H1 (cell line): ENCODE data around the gene PLCB1. TPM values are rescaled to one million over a fixed set of nuclear protein-coding genes. Genes with fewer than 3 reads are reported as not detected.

Source experiments
- CTCF ChIA-PET: fragments of 300-600 bp; sonication (Branson Sonifier 250); formaldehyde crosslinking; loops from one replicate; lab custom pipeline; 2021; ENCODE audit not compliant: partially characterized antibody; lab: Charles Lee
- POLR2A ChIA-PET: fragments of 300-600 bp; sonication (Branson Sonifier 250); formaldehyde crosslinking; loops from one replicate; lab custom pipeline; 2021; ENCODE audit warnings: inconsistent platforms; ENCODE audit not compliant: partially characterized antibody; lab: Charles Lee
- DNase-seq, 2 experiments: peaks; one replicate each; pipeline versions ENCODE4 v3.0.0 to v3.0.0-alpha.2; 2010 to 2022; ENCODE audit warnings: low spot score in 2 of 2, low read depth in 1 of 2, mixed read lengths in 1 of 2
- FAIRE-seq: peaks from 2 replicates; lab custom pipeline; 2011; peaks lifted over from hg19 to GRCh38; lab: Jason Lieb, UNC
- H2AFZ ChIP-seq: 2 replicates; pipeline ENCODE4 v1.8.1; 2012; ENCODE audit warnings: low read length, inconsistent platforms
- H2AK5ac ChIP-seq: 2 replicates; pipeline ENCODE4 v1.6.1; 2013; ENCODE audit warnings: low read depth, low read length
- H2BK120ac ChIP-seq: replicated peaks from 2 replicates; pipeline ENCODE3; 2013; ENCODE audit warnings: low read depth, low read length, inconsistent platforms
- H2BK12ac ChIP-seq: 2 replicates; pipeline ENCODE4 v1.6.1; 2013; ENCODE audit warnings: low read depth, low read length
- H2BK15ac ChIP-seq: 2 replicates; pipeline ENCODE4 v1.6.1; 2013; ENCODE audit warnings: low read length
- H2BK20ac ChIP-seq: 2 replicates; pipeline ENCODE4 v1.6.1; 2013; ENCODE audit warnings: low read length
- H2BK5ac ChIP-seq: 2 replicates; pipeline ENCODE4 v1.6.1; 2013; ENCODE audit warnings: low read depth, low read length
- H3K14ac ChIP-seq: 2 replicates; pipeline ENCODE4 v1.6.1; 2013; ENCODE audit warnings: inconsistent platforms; ENCODE audit not compliant: insufficient read length
- H3K18ac ChIP-seq: 2 replicates; pipeline ENCODE4 v1.6.1; 2013; ENCODE audit warnings: low read length; ENCODE audit errors: extremely low read depth
- H3K23ac ChIP-seq: 2 replicates; pipeline ENCODE4 v1.6.1; 2013; ENCODE audit warnings: inconsistent platforms; ENCODE audit not compliant: insufficient read length
- H3K23me2 ChIP-seq: 2 replicates; pipeline ENCODE4 v1.6.1; 2013; ENCODE audit warnings: low read depth, low read length
- H3K27ac ChIP-seq: 2 replicates; pipeline ENCODE4 v1.6.1; 2011; ENCODE audit warnings: low read depth, low read length, inconsistent platforms
- H3K27me3 ChIP-seq, 4 experiments: replicated peaks in 1 of 4; 1 replicate in 1 of 4; 2 replicates in 3 of 4; pipeline versions ENCODE4 v1.6.1 to v1.8.1; 2011 to 2013; ENCODE audit warnings: low read length in 3 of 4, mild to moderate bottlenecking in 3 of 4, inconsistent platforms in 2 of 4, mixed read lengths in 2 of 4, moderate library complexity in 1 of 4; ENCODE audit not compliant: control insufficient read depth in 3 of 4, insufficient read depth in 3 of 4; ENCODE audit errors: extremely low read depth in 1 of 4
- H3K36me3 ChIP-seq, 4 experiments: 2 replicates each; pipeline versions ENCODE4 v1.6.1 to v1.8.1; 2011 to 2013; ENCODE audit warnings: mild to moderate bottlenecking in 4 of 4, low read length in 3 of 4, moderate library complexity in 2 of 4, control low read depth in 1 of 4, inconsistent platforms in 1 of 4; ENCODE audit not compliant: insufficient read depth in 4 of 4, control insufficient read depth in 2 of 4
- H3K4ac ChIP-seq: replicated peaks from 2 replicates; pipeline ENCODE3; 2013; ENCODE audit warnings: low read length, low read depth, mixed read lengths, inconsistent platforms; ENCODE audit not compliant: insufficient read length
- H3K4me1 ChIP-seq, 4 experiments: replicated peaks in 1 of 4; 1 replicate in 1 of 4; 2 replicates in 3 of 4; pipeline versions ENCODE4 v1.6.1 to v1.8.1; 2011 to 2013; ENCODE audit warnings: low read length in 3 of 4, inconsistent platforms in 2 of 4, mixed read lengths in 1 of 4; ENCODE audit not compliant: insufficient read depth in 4 of 4, control insufficient read depth in 3 of 4
- H3K4me2 ChIP-seq, 2 experiments: 2 replicates each; pipeline versions ENCODE4 v1.6.1 to v1.8.1; 2011 to 2013; ENCODE audit warnings: low read depth in 2 of 2, low read length in 2 of 2, control low read depth in 1 of 2, inconsistent platforms in 1 of 2, mild to moderate bottlenecking in 1 of 2; ENCODE audit not compliant: insufficient read depth in 1 of 2
- H3K4me3 ChIP-seq, 4 experiments: fragments of 200-600, 300-600 bp in 1 of 4; sonication (generic), shearing (Covaris generic), sonication (Bioruptor Twin) in 1 of 4; 2 replicates each; pipeline versions ENCODE4 v1.5.1 to v1.8.1; 2011 to 2016; ENCODE audit warnings: low read length in 4 of 4, low read depth in 3 of 4, control low read depth in 2 of 4, inconsistent platforms in 2 of 4, mild to moderate bottlenecking in 2 of 4, mixed read lengths in 1 of 4, moderate library complexity in 1 of 4; ENCODE audit not compliant: insufficient read depth in 2 of 4; ENCODE audit errors: extremely low read depth in 1 of 4
- H3K56ac ChIP-seq: replicated peaks from 2 replicates; pipeline ENCODE3; 2013; ENCODE audit warnings: low read depth, mild to moderate bottlenecking, mixed read lengths, low read length, inconsistent platforms; ENCODE audit not compliant: insufficient read length
- H3K79me1 ChIP-seq: 2 replicates; pipeline ENCODE4 v1.6.1; 2013; ENCODE audit warnings: low read depth, low read length, control low read depth
- H3K79me2 ChIP-seq, 2 experiments: 2 replicates each; pipeline versions ENCODE4 v1.6.1 to v1.8.1; 2012 to 2013; ENCODE audit warnings: low read length in 2 of 2, mild to moderate bottlenecking in 2 of 2, inconsistent platforms in 1 of 2; ENCODE audit not compliant: insufficient read depth in 2 of 2, control insufficient read depth in 1 of 2
- H3K9ac ChIP-seq, 4 experiments: replicated peaks in 1 of 4; 1 replicate in 1 of 4; 2 replicates in 3 of 4; pipeline versions ENCODE4 v1.6.1 to v1.8.1; 2011 to 2013; ENCODE audit warnings: low read depth in 3 of 4, low read length in 3 of 4, control low read depth in 2 of 4, mild to moderate bottlenecking in 2 of 4, moderate library complexity in 2 of 4, inconsistent platforms in 1 of 4; ENCODE audit errors: extremely low read depth in 1 of 4
- H3K9me3 ChIP-seq, 2 experiments: 2 replicates each; pipeline versions ENCODE4 v1.6.1 to v1.8.1; 2012 to 2013; ENCODE audit warnings: mild to moderate bottlenecking in 2 of 2, moderate library complexity in 2 of 2, control low read depth in 1 of 2, inconsistent platforms in 1 of 2, low read depth in 1 of 2, low read length in 1 of 2, mixed read lengths in 1 of 2; ENCODE audit not compliant: insufficient read depth in 2 of 2
- H4K20me1 ChIP-seq, 2 experiments: replicated peaks in 1 of 2; 2 replicates each; pipeline versions ENCODE3 to v1.8.1; 2011 to 2013; ENCODE audit warnings: inconsistent platforms in 2 of 2, low read length in 2 of 2, mild to moderate bottlenecking in 1 of 2; ENCODE audit not compliant: insufficient read depth in 2 of 2, control insufficient read depth in 1 of 2
- H4K5ac ChIP-seq: 2 replicates; pipeline ENCODE4 v1.6.1; 2013; ENCODE audit warnings: low read length, low read depth, mixed read lengths, inconsistent platforms; ENCODE audit not compliant: insufficient read length
- H4K8ac ChIP-seq: 2 replicates; pipeline ENCODE4 v1.8.0; 2013; ENCODE audit warnings: mild to moderate bottlenecking, moderate library complexity, low read length, inconsistent platforms; ENCODE audit not compliant: insufficient read depth; ENCODE audit errors: extremely low read depth
- H4K91ac ChIP-seq: replicated peaks from 2 replicates; pipeline ENCODE3; 2013; ENCODE audit warnings: low read length, mixed read lengths, inconsistent platforms; ENCODE audit not compliant: insufficient read length
- CBX5 ChIP-seq: fragments of 300-800, 300-1000 bp; sonication (generic); IDR thresholded peaks from 2 replicates; pipeline ENCODE4 v1.7.1; 2016; ENCODE audit warnings: antibody characterized with exemption, low read length, low read depth
- CEBPB ChIP-seq: IDR thresholded peaks from 2 replicates; pipeline ENCODE4 v1.6.1; 2012; ENCODE audit warnings: low read depth, low read length
- CREB1 ChIP-seq: IDR thresholded peaks from 2 replicates; pipeline ENCODE4 v1.6.1; 2012; ENCODE audit warnings: inconsistent platforms
- CTCF ChIP-seq, 3 experiments: IDR thresholded peaks; 1 replicate in 2 of 3; 2 replicates in 1 of 3; pipeline versions ENCODE4 v1.5.1 to v1.6.1; 2011; ENCODE audit warnings: low read length in 3 of 3, mild to moderate bottlenecking in 3 of 3, inconsistent platforms in 2 of 3, low read depth in 1 of 3, moderate library complexity in 1 of 3; ENCODE audit not compliant: insufficient read depth in 1 of 3; ENCODE audit errors: control extremely low read depth in 1 of 3
- GABPA ChIP-seq: IDR thresholded peaks from 2 replicates; pipeline ENCODE4 v1.6.1; 2011; ENCODE audit warnings: mild to moderate bottlenecking, low read length, moderate library complexity, borderline replicate concordance; ENCODE audit not compliant: insufficient read depth
- RBBP5 ChIP-seq: IDR thresholded peaks from 2 replicates; pipeline ENCODE4 v1.7.1; 2012; ENCODE audit warnings: low read depth, mild to moderate bottlenecking, inconsistent platforms, low read length, moderate library complexity, borderline replicate concordance
- RFX5 ChIP-seq: IDR thresholded peaks from 2 replicates; pipeline ENCODE4 v1.6.1; 2011; ENCODE audit warnings: low read depth, low read length, improper control_type of control experiment, borderline replicate concordance
- RXRA ChIP-seq: IDR thresholded peaks from 2 replicates; pipeline ENCODE4 v1.6.1; 2011; ENCODE audit warnings: low read depth, mild to moderate bottlenecking, low read length, moderate library complexity; ENCODE audit not compliant: insufficient read depth
- SIN3A ChIP-seq, 2 experiments: IDR thresholded peaks in 1 of 2; conservative IDR thresholded peaks in 1 of 2; 2 replicates each; pipeline ENCODE4 v1.6.1; 2011 to 2012; ENCODE audit warnings: low read length in 2 of 2, improper control_type of control experiment in 1 of 2, low read depth in 1 of 2, mild to moderate bottlenecking in 1 of 2
- SUZ12 ChIP-seq: fragments of 200-600 bp; sonication (generic); IDR thresholded peaks from 2 replicates; pipeline ENCODE4 v1.6.1; 2012; ENCODE audit warnings: mild to moderate bottlenecking, inconsistent platforms, low read length, moderate library complexity, mixed read lengths
- USF2 ChIP-seq: IDR thresholded peaks from 2 replicates; pipeline ENCODE4 v1.6.1; 2011; ENCODE audit warnings: low read length, improper control_type of control experiment
- WGBS, 2 experiments: shearing (Covaris generic) in 1 of 2; methylation state at CpG; one replicate each; pipeline versions ENCODE4 v1.1.6 to v1.1.7; 2013 to 2015; ENCODE audit warnings: low lambda C conversion rate in 2 of 2, mixed read lengths in 2 of 2, inconsistent platforms in 1 of 2, low coverage in 1 of 2, missing lambda C conversion rate in 1 of 2; ENCODE audit not compliant: insufficient replicate concordance in 2 of 2, insufficient coverage in 1 of 2, insufficient read length in 1 of 2; ENCODE audit errors: extremely low coverage in 1 of 2, missing lambda C conversion rate in 1 of 2; 5-methylcytosine and 5-hydroxymethylcytosine counted together
- polyA plus RNA-seq, 7 experiments: library from polyadenylated mRNA; depleted of rRNA in 3 of 7; stranded (reverse) in 5 of 7; unstranded in 2 of 7; fragments of >200 nt in 5 of 7; fragments of 200-250 nt in 2 of 7; gene quantifications; 1 replicate in 5 of 7; 2 replicates in 1 of 7; 4 replicates in 1 of 7; pipeline versions ENCODE4 v1.2.1 to v1.2.3, GENCODE V29; 2011 to 2013; ENCODE audit warnings: missing spikeins in 2 of 7, mixed read lengths in 2 of 7
- total RNA-seq: library from RNA; stranded (reverse); fragmentation: NEBNext Ultra II Directional; extraction: Animal tissue kit (Norgen Biotek cat#: 25700); gene quantifications from 2 replicates; pipeline ENCODE4 v1.2.1, GENCODE V29; 2021

The PLCB1 gene
- total and polyA plus RNA-seq, 2 of the 8 experiments (the other 6 are each of a cell fraction or from before 2014, with no cell fraction given) = 2.6 to 9.1 TPM

GRCh38 chr20:8413691-8414090 lies 281.6 kb downstream of the PLCB1 start:
- DNase-seq (no peak), FAIRE-seq (no peak)
- no peak overlapping the region for H3K14ac ChIP-seq
- H2BK15ac ChIP-seq = no peak overlapping the region
- H4K91ac ChIP-seq = no peak overlapping the region
- H2BK5ac ChIP-seq = no peak overlapping the region
- H3K79me1 ChIP-seq = no peaks in the 10 kb centered on the region
- no peaks in the 10 kb centered on the region for H3K27me3 ChIP-seq
- H4K5ac ChIP-seq = no peak overlapping the region
- H3K4me3 ChIP-seq = no peak overlapping the region
- H2AK5ac ChIP-seq = no peak overlapping the region
- no peak overlapping the region for H3K4me2 ChIP-seq
- no peak overlapping the region for H3K27ac ChIP-seq
- H3K36me3 ChIP-seq = no peaks in the 10 kb centered on the region
- H2BK12ac ChIP-seq = no peak overlapping the region
- no peak overlapping the region for H3K4ac ChIP-seq
- no peaks in the 10 kb centered on the region for H4K20me1 ChIP-seq
- no peak overlapping the region for H2AFZ ChIP-seq
- ChIA-PET POLR2A (no interaction called here), CTCF (interaction anchor here (0.9 to 1.3 kb wide), 2 partner anchors 27 to 308 kb away, joined by 3 to 4 read pairs; no protein-coding TSS in a partner anchor)
- H2BK120ac ChIP-seq = no peak overlapping the region
- no peak overlapping the region for H3K18ac ChIP-seq
- H3K23ac ChIP-seq = no peak overlapping the region
- no peaks in the 10 kb centered on the region for H3K79me2 ChIP-seq
- H3K56ac ChIP-seq = no peak overlapping the region
- H3K23me2 ChIP-seq = no peaks in the 10 kb centered on the region
- H2BK20ac ChIP-seq = no peak overlapping the region
- no peaks in the 10 kb centered on the region for H3K4me1 ChIP-seq
- no peak overlapping the region for H4K8ac ChIP-seq
- no peaks in the 10 kb centered on the region for H3K9me3 ChIP-seq
- WGBS, 2 experiments = 95% methylated on average over 2 of the region's 2 CpGs; no CpG with 5 or more reads in 1 of the 2 experiments
- no peak overlapping the region for H3K9ac ChIP-seq
- TF ChIP-seq SUZ12 (no peak), SIN3A (conservative IDR thresholded peaks at IDR 0.05 in 1 of 2, IDR thresholded peaks at IDR 0.05 in 1 of 2; ENCODE audit: low read depth in 1 of 2, low read length in 2 of 2) (no peak), RFX5 (no peak), RBBP5 (no peak), GABPA (no peak), CREB1 (no peak), CEBPB (no peak), CTCF (IDR thresholded peaks at IDR 0.05; ENCODE audit: control extremely low read depth in 1 of 3, insufficient read depth in 1 of 3, low read depth in 1 of 3, low read length in 3 of 3) (no peak), CBX5 (no peak), RXRA (no peak), USF2 (no peak)
